ENCODE measurements around the gene MAT1A. TPM values are rescaled to one million over a fixed set of nuclear protein-coding genes. Genes with fewer than 3 reads are reported as not detected.

Gene MAT1A
- total and polyA plus RNA-seq, 2 of the 13 experiments (the other 11 are each of a cell fraction or from before 2014, with no cell fraction given): 57.1 to 76.9 TPM

- CTCF ChIA-PET (ENCODE audit: low intra/inter-chr PET ratio, low total read pairs): no interaction called here
- Histone ChIP-seq H3K79me2 (ENCODE audit: insufficient read depth, low read length) (no peaks in the 10 kb centered on the region), H3K4me3 (replicated peaks in 1 of 3; ENCODE audit: insufficient read depth in 1 of 3, low read depth in 2 of 3, low read length in 3 of 3) (peak overlapping the region in 1 of 3 experiments; percentile 36; a peak in 1 of 6 replicates), H3K27me3 (ENCODE audit: control insufficient read depth in 1 of 2, insufficient read depth in 2 of 2, low read length in 2 of 2) (no peaks in the 10 kb centered on the region), H3K27ac (ENCODE audit: extremely low read length, insufficient read depth, low read length) (peak overlapping the region; percentile 90), H3K4me2 (ENCODE audit: low read depth, low read length) (peak overlapping the region; percentile 29), H3K36me3 (replicated peaks in 1 of 2; ENCODE audit: control insufficient read depth in 1 of 2, insufficient read depth in 2 of 2, low read length in 2 of 2) (no peaks in the 10 kb centered on the region), H2AFZ (ENCODE audit: low read length) (peak overlapping the region; percentile 82), H3K9ac (ENCODE audit: insufficient read depth, low read depth, low read length) (peak overlapping the region; percentile 53), H3K9me3 (ENCODE audit: low read length) (peaks cover 7% of the 10 kb centered on the region), H4K20me1 (ENCODE audit: insufficient read depth, low read length) (no peaks in the 10 kb centered on the region), H3K4me1 (ENCODE audit: insufficient read depth, low read length) (peaks cover 88% of the 10 kb centered on the region)
- BruUV-seq (replicated peaks): no TSS peak
- intact Hi-C loops (cut with micrococcal nuclease; ENCODE audit: unreplicated experiment) (loop anchor here (5.0 kb wide), 1 partner anchor 58 kb away; no protein-coding TSS in a partner anchor), in situ Hi-C loops (cut with HindIII; ENCODE audit: extremely low pct_ligation_motif_present, low pct_unique_long_range_greater_than_20kb) (loop anchor here (25.0 kb wide), 1 partner anchor 248 kb away; no protein-coding TSS in a partner anchor)
- peak; percentile 76 for ATAC-seq
- POLR2A ChIA-PET: interaction anchor here (1.3 to 2.6 kb wide), 4 partner anchors 9 to 144 kb away, joined by 4 to 23 read pairs (median 15); partner anchors contain the start of genes MAT1A and PRXL2A
- WGBS (ENCODE audit: low lambda C conversion rate): 58% methylated on average over 23 of the region's 25 CpGs
- FAIRE-seq: peak; percentile 93
- peak; percentile 88 for DNase-seq (ENCODE audit: low spot score)
- TF ChIP-seq ZNF580 (CRISPR knock-in tag; IDR thresholded peaks at IDR 0.05; ENCODE audit: borderline replicate concordance, low read depth) (peak; percentile 64; the same call in 1 of the 2 replicates), ZNF607 (CRISPR knock-in tag; IDR thresholded peaks at IDR 0.05; ENCODE audit: borderline replicate concordance) (peak; percentile 79; the same call in 1 of the 2 replicates), ZNF784 (CRISPR knock-in tag; IDR thresholded peaks at IDR 0.05; ENCODE audit: borderline replicate concordance) (no peak), ZNF24 (IDR thresholded peaks at IDR 0.05) (no peak), ZFP1 (CRISPR knock-in tag; IDR thresholded peaks at IDR 0.05) (0 out of 2 replicates have a peak, but pooled peaks have one; percentile 45), POGK (CRISPR knock-in tag; conservative IDR thresholded peaks at IDR 0.05) (peak; percentile 87; the same call in 1 of the 2 replicates), ATM (IDR thresholded peaks at IDR 0.05; ENCODE audit: borderline replicate concordance) (no peak), SIX1 (CRISPR knock-in tag; IDR thresholded peaks at IDR 0.05; ENCODE audit: borderline replicate concordance) (peak; percentile 39; the same call in 1 of the 2 replicates), ZNF619 (CRISPR knock-in tag; IDR thresholded peaks at IDR 0.05) (no peak), ZSCAN30 (CRISPR knock-in tag; IDR thresholded peaks at IDR 0.05) (no peak), ZBTB38 (CRISPR knock-in tag; IDR thresholded peaks at IDR 0.05) (peak; percentile 87), NR2F6 (IDR thresholded peaks at IDR 0.05) (peak; percentile 78), NR2F6 (CRISPR knock-in tag; IDR thresholded peaks at IDR 0.05) (peak; percentile 84), JUNB (CRISPR knock-in tag; IDR thresholded peaks at IDR 0.05; ENCODE audit: borderline replicate concordance) (no peak), ZNF549 (CRISPR knock-in tag; IDR thresholded peaks at IDR 0.05) (no peak), ZMYM3 (CRISPR knock-in tag; IDR thresholded peaks at IDR 0.05) (peak; percentile 75), POLR2A (IDR thresholded peaks at IDR 0.05; ENCODE audit: insufficient read depth in 1 of 2, low read depth in 2 of 2, low read length in 2 of 2) (peak; percentile 32 to 38; a peak in 1 of 4 replicates), ZNF670 (CRISPR knock-in tag; IDR thresholded peaks at IDR 0.05; ENCODE audit: borderline replicate concordance) (no peak), ZBTB37 (CRISPR knock-in tag; IDR thresholded peaks at IDR 0.05) (peak; percentile 68; the same call in 1 of the 2 replicates), MIER2 (CRISPR knock-in tag; IDR thresholded peaks at IDR 0.05) (no peak)
Measured at GRCh38 chr10:80264081-80265056, 25.1 kb downstream of the MAT1A start.

All from HepG2 (cell line).